Activated CD4-positive, alpha-beta T cell treated with anti-CD3 and anti-CD28 coated beads for 24 hours (primary cell): Measurements from ENCODE around the gene ZNF618.

ENCODE experiments used
- DNase-seq, 2 donors: peaks; one replicate each; pipeline ENCODE4 v3.0.0-alpha.2; 2020; ENCODE audit warnings: low read depth in 2 of 2

The ZNF618 gene

DNA sequence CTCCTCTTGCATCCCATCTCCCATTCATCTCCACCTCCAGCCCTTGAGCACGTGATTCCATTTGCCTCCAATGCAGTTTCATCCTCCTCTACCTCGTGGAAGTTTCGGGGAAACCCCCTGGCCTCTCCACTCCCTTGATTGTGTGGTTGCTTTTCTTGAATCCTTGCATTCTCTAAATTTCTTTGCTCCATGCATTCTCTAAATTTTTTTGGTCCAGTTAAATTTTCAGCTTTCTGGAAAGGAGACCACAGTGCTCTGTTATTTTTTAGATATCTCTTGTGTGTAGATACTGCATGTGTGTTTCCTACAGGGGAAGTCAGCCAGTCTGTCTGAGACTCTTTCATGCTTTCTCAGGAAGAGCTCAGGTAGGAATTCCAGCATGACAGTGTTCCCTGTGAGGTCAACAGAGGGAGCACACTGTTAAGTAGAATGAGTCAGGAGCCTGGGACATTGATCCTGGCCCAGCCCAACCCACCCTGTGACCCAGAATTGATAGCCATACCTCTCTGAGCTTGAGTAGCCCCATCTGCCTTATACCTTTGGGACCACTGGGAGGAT lies 149.2 kb downstream of the ZNF618 start:
- no peak for DNase-seq

DNA sequence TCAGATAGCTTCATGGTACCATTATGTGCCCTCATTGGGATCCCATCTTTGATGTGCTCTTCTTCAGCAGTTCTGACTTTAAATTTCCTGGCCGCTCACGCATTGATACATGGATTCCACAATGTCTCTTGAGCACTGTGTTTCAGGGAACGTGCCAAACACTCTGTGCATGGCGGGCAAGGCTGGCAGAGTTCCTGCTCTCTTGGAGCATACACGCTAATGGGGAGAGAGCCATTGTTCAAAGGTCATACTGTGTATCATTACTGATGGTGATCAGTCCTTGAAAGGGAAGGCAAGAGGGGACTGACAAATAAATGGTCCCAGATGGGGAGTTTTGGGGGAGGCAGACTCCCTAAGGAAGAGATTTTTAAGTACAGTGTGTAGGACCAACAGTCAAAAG lies 149.7 kb downstream of the ZNF618 start:
- no peak for DNase-seq

DNA sequence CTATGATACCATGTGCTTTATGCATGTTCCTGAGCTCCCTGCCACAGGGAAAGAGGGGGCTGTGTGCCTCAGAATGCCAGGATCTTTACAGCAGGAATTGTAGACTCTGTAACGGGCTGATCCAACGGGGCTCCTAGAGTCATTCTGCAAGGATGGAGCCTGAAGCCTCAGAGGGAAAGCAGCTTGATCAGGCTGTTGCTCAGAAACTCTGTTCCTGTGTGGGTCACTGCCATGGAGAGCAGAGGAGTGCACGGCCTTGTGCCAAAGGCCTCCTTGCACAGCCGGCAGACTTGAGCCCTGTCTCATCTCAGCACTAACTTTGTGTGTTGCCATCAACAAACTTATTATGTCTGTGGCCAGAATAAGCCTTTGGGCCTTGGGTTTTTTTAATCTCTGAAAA lies 150.2 kb downstream of the ZNF618 start:
- DNase-seq = no peak

DNA sequence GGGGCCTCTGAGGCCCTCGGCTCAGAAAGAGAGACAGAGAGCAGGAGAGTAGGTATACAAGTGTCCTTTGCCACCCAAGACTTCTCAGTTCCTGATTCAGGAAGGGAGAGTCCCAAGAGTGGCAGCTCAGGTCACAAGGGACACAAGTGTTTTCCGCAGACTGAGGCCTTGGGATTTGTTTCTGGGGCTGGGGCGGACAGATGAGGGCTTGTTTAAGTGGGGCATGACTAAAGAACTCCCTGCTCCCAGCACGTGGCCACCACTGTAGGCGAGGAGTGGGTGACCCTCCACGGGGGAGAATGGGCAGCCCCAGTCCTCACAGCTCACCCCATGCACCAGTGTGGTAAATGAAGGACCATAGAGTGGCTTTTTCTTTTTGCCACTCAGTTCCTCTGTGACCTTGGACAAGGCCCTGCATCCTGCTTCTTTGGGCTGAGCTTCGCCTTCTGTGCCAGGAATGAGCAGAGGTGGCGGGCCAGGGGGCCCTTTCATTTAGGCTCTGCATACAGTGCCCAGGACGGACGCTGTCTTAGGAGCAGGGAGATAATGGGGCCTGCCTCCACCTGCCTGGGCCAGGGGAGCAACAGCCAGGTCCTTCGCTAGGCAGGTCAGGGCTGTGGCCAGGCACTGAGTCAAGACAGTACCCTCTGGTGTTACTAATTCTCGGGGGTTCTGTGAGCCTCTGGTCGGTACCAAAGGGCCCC lies 151.2 kb downstream of the ZNF618 start:
- DNase-seq = no peak

DNA sequence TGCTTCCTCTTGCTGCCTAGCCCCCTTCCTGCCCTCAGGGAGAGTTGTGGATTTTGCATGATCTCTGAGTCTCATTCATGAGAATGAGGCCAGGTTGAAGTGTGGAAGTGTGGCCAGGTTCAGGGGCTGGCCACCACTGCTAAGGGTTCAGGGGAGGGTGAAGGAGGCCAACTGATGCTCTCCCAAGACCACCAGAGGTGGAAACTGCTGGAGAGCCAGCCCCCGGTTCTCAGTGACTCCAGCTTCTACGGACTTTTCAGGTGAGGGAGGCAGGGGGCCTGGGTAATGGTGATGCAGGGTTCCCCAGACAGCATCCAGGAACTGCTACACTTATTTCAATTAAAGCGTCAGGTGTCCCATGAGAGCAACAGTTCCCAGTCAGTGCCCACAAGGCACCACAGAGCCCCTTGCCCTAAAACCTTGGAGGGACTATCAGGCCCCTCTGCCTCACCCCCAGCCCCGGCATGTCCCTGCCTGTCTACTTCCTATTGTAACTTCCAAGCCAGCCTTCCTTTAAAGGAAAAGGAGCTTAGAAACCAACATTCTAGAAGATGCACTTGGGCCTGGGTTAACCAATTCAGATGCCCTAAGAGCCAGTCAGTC lies 151.9 kb downstream of the ZNF618 start:
- no peak for DNase-seq

DNA sequence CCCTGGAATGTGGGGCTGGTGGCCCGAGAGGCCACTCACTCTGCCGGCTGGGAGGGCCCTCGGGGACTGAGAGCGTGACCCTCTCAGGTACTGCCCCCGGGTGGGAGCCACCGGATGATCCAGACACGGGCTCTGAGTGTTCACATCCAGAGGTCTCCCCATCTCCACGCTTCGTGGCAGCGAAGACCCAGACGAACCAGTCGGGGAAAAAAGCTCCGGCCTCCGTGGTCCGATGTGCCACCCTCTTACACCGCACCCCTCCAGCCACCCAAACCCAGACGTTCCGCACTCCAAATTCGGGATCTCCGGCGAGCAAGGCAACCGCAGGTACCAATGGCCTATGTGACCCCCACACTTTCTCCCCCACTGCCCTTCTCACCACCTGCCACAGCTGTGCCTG lies 152.5 kb downstream of the ZNF618 start:
- no peak for DNase-seq

DNA sequence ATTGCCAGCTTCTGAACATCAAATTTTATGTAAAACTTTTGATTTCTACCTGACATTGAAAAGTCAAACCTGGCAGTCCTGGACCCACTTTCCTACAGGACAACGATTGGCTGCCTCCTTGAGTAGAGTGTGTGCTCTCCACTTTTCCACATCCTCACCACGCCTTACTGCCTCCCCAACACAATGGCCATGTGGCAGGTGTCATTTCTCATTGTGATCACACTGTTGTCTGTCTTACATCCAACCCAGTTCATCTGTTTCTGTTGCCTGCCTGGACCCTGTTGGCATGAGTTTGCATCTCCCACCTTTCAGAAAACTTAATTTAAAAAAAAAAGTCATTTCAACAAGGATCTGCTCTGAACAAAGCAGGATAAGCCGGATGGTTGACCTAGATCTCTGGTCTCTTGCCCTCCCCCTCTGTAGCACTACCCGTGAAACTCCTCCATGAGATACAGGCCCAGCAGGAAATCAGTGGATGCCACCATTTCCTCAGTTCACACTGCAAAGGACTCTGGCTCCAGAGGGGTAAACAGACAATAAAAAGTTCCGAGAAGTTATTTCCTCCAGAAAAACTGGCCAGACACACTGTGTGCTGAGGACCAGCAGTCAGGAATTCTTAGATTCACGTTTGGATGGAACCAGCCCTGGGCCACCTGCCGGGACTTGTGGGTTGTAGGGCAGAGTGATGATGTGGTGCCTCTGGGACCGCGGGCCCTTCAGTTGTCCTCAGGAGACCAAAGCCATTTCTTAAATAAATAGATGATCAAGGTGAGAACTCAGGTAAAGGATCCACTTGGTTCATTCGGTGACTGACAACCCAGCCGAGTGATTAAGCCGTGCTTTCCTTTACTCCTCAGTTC lies 153.4 kb downstream of the ZNF618 start:
- DNase-seq = no peak

DNA sequence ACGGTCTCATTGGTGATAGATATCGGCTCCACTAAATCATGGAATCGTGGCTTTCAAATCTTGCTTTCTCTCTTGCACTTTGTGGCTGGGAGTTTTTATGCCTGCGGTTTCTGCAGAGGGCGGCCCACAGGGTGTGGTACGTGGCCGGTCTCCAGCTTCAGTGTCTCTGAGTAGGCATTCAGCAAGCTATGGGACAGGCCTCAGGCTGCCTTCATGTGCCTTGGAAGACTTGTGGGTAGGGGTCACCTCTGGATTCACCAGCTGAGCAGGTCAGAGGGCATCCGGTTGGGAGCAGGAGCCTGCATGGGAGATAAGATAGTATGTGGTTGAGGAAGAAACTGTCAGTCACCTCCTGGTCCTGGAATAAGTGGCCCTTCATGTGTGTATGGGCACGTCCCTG lies 154.3 kb downstream of the ZNF618 start:
- no peak for DNase-seq

DNA sequence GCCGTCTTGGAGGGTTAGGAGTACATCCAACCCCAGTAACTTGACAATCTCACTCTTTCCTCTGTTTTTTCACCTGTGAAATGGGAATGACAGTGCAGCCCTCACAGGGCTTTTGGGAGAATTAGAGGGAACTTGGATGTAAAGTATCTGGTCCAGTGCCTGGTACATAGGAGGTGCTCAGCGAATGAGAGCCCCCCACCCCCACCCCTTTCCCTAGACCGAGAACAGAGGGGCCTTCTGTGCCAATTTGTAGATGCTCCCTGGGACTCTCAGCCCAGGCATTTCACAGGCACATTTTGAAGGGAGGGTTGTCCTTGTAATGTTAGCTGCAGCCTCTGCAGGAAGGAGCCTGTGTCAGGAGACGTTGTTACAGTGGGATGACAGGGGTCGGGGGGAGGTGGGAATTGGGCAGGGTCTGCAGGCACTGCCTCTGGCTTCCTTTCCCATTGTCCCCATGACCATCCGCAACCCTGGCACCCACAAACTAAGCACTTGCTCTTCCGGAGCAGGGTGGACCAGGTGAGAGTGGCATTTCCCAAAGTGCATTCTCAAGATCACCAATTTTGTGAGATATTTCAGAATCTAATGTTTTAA lies 155.0 kb downstream of the ZNF618 start:
- DNase-seq = no peak

DNA sequence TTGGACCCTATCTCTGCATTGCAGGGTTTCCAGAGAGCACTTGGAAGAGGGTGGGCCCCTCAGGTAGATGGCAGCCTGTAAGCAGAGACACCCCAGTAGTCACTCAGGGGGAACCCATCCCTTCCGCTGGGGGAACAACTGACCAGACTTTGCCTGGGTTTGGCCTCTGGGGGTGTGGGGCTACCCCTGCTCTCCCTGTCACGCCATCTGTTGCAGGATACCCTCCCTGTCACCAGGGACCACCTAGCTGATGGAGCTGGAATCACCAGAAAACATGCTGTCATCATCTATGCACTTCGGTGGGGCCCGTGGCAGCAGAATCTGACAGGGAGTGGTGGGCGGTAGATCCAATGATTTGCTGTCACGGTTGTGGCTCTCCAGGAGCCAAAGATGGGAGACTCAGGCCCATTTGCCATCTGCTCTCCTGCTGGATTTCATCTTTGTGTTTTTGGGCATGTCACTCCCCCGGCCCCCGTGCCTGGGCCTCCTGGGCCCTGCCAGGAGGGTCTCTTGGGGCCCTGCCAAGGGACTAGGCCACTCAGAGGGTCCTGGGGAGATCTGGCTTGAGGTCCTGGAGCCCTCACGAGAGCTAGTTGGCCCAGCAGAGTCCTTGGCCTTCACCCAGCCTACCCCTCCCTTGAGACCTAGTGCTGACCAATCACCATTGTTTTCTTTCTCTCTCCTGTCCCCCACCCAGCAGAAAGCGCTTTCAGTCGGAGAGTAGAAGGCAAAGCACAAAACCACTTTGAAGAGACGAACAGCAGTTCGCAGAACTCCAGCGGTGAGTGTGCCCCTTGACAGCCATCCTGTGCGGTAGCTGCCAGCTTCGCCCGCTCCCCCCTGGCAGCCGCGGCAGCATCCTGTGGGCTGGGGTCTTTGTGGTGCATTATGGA lies 156.1 kb downstream of the ZNF618 start:
- DNase-seq = no peak

DNA sequence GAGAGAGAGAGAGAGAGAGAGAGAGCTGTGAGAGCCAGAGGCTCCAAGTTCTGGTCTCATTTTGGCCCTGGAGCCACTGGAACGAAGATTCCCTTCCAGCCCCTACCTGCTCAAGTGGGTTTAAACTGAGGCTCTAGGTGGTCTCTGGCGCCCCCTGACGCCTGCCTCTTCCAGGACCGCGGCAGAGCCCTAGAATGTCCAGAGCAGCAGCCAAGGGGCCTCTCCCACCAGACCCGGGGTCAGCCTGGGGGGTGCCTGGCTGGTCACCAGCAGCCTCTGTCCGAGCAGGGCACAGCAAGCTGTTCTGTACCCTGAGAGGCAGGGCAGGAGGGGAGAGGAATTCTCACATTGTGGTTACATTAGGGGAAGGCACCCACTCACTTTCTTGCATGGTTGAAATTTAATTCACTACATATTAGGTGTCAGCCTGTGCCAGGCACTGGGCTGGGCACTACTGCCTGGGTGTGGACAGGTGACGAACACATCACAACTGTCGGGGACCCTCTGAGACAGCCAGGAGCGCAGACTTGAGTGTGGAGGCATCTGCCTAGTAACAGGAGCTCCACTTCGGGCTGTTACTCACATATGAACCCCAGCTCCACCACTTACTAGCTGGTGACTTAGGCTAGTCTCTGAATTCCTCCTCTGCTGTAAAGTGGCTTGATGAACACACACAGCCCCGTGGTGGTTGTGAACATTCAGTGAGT lies 157.4 kb downstream of the ZNF618 start:
- no peak for DNase-seq

DNA sequence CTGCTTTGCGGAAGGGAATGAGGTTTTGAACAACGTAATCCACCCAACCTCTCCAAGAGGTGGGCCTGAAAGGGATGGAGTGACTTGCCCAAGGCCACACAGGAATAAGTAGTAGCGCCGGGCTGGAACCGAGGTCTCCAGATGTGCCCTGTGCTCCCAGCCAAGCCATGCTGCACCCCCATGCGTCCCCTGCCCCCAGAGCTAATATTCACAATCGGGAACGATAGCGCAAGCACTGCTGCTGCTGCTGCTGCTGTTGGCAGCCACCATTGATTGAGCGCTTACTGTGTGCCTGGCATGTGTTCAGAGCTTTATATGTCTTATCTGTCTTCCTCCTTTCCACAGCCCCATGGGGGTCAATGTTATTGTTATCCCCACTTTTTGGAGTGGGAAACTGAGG lies 158.1 kb downstream of the ZNF618 start:
- no peak for DNase-seq

DNA sequence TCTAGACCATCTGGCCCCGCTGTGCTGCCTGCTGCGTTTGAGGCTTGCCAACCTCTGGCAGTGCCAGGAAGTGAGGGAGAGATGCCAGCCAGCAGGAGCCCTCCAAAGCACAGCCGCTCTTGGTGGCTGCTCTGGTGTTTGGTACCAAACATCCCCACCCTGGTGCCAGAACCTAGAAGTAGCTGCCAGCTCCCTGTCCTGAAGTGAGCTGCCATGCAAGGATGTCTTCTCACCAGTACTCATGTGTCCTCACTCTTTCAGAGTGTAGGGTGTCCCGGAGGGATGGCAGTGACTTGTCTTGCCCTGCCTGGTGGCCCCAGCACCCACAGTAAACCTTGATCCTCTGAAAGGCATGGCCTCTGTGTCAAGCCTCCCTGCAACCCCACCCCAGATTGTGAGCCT lies 158.6 kb downstream of the ZNF618 start:
- no peak for DNase-seq

DNA sequence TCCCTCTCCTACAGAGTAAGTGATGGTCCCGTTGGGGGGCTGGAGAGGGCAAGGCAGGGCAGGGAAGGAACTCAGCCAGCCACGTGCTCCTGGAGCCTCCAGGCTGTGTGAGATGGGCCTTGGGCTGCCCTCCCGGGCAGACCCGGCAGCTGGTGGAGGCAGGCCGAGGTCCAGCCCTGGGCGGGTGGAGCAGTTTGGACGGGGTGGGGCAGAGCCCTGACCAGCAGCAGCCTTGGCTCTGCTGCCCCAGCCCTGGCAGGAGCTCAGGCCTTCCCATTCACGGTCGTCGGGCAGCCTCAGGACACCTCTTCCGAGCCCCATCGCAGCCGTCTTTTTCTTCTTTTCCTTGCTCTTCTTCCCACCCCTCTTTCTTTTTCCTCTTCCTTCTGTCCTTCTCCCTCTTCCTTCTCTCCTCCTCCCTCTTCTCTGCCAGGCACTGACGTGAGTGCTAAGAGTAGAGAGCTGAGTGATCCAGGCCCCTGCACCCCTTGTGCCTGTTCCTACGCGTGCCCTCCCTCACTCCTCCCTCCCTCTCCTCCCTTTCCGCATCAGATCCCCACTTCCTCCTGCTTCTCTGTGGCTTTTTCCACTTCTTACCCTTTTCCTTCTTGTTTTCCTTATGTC lies 159.2 kb downstream of the ZNF618 start:
- DNase-seq = no peak

DNA sequence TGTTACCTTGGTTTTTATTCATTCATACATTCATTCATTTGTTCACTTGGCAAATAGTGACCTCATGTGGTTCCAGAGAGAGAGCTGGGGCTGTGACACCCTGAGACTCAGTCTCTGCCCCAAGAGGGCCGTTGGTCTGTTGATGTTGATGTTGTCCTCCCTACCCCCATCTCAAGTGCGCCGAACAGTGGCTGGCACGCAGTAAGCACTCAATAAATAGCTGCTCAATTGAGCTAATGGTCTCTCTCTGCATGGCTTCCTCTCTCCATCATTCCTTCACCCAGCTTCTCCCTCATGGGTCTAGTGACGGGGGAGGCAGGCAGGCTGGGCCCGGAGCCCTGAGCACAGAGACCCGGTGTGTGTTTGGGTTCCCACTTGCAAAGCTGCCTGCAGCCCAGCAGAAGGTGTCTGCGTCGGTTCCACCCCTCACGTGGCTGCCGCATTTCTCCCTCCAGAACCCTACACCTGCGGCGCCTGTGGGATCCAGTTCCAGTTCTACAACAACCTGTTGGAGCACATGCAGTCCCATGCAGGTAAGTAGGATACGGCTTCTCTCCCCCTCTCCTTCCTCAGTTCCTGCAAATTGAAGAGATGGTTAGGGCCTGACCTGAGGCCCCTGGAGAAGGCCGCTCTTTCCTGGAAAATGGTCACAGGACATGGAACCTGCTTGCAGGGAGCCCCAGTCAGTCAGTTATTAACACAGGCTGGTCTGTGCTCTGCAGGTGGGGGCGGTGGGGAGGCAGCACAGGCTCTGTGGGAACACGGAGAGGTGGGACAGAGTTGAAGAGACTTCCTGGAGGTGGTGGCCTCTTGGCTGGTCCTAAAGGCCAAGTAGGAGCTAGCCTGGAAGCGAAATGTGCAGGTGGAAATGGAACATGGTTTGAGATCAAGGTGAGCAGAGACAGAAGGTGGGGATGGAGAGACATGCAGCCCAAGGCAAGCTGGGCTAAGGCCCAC lies 160.0 kb downstream of the ZNF618 start:
- no peak for DNase-seq

DNA sequence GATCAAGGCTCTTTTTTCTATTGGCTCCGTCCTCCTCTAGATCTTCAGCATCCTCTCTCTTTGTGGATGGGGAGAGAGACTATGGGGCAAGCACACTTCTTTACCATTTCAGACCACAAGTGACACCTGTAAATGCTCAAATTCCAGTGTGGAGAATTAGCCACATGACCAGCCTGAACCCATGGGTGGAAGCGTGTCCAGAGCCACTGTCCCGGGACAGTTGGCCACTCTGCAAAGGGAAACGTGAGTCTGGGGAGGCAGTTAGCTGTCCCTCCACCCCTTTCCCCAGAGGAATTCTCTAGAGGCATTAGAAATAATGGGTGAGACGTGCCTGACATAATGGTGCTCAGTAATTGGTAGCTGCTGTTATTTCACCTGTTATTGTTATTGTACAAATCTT lies 161.1 kb downstream of the ZNF618 start:
- DNase-seq = no peak

DNA sequence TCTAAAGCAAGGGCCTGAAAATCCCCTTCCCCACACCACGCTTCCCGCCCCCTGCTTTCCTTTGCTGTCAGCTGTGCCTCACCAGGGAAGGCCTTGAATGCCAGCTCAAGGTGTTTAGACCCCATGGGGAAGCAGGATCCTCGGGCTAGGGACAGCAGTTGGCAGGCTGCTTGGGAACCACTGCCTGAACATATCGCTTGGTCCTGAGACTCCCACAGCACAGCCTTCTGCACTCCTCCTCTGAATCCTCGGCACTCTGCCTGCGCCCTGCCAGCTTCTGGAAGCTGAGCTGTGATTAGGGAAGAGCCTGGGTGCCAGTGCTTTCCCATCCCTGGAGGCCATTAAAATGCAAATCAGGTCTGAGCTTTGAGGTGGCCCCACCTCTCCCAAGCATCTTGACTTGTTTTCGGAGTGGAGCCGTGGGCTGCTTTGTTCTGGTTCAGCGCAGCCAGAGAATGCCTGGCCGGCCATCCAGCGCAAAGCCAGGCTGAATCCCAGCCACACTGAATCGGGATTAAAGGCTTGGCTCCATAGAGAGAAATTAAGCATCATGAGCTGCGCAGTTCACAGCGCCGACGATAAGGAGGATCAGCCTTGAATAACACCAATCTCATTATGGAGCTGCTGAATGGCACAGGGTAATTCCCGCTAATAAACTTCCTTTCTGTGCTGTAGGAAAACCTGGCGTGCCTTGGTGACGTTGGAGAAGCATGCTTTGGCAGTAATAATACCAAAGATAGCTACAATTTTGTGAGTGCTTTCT lies 162.0 kb downstream of the ZNF618 start:
- DNase-seq = no peak

DNA sequence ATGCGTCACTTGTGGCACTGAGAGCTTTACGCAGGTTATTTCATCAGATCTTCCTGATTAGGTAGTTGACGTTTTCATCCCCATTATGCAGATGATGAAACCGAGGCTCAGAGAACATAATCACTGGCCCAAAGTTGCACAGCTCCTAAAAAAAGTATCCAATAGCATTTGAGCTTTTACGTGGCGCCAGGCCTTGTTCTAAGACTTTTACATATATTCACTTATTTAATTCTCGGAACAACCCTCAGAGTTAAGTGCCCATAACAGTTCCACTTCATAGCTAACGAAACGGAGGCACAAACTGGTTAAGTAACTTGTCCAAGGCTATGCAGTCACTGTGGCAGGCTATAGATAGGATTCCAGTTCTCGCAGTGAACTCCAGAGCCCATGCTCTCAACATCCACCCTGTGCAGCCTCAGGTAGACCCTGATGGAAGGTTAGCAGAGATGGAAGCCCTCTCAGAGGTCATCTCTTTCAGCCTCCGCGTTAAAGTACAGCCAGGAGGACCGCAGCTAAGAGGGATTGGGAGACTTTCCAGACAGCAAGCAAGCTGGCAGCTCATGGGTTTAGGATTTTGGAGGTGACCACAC lies 162.7 kb downstream of the ZNF618 start:
- DNase-seq = no peak
